Measurements from ENCODE around the gene IPO5.
"Not testable (repeated sequence)": the region's sequence is repeated elsewhere in the genome, so short reads cannot be mapped to it uniquely, and the experiment has no call there.

IPO5 gene

GRCh38 chr13:97951376-97951775, 2.1 kb upstream of the IPO5 start:
- no peak for DNase-seq

GRCh38 chr13:97952831-97953230, 644 bp upstream of the IPO5 start:
- DNase-seq, result not testable (repeated sequence)

GRCh38 chr13:97961340-97961739, 7.9 kb downstream of the IPO5 start:
- DNase-seq, result no peak

GRCh38 chr13:97962887-97963286, 9.4 kb downstream of the IPO5 start:
- no peak for DNase-seq

- no peak for DNase-seq
Observed at GRCh38 chr13:97967226-97967625, 13.8 kb downstream of the IPO5 start.

DNA sequence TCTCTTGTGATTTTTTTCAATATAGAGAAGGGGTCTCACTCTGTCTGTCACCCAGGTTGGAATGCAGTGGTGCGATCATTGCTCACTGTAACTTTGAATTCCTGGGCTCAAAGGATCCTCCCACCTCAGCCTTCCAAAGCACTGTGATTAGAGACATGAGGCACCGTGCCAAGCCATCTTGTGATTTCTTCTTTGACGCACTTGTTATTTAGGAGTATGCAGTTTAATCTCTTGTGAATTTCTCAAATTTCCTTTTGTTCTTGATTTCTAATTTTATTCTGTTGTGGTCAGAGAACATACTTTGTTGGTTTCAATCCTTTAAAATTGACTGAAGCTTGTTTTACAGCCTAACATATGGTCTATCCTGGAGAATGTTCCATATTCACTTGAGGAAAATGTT, 14.5 kb downstream of the IPO5 start:
- peak; percentile 47 for DNase-seq

- DNase-seq, result no peak
Observed at GRCh38 chr13:97971519-97971918, 18.0 kb downstream of the IPO5 start.

GRCh38 chr13:97974773-97975172, 21.3 kb downstream of the IPO5 start:
- DNase-seq, result peak; percentile 19

GRCh38 chr13:97975280-97975847, 21.9 kb downstream of the IPO5 start:
- DNase-seq, result no peak

DNA sequence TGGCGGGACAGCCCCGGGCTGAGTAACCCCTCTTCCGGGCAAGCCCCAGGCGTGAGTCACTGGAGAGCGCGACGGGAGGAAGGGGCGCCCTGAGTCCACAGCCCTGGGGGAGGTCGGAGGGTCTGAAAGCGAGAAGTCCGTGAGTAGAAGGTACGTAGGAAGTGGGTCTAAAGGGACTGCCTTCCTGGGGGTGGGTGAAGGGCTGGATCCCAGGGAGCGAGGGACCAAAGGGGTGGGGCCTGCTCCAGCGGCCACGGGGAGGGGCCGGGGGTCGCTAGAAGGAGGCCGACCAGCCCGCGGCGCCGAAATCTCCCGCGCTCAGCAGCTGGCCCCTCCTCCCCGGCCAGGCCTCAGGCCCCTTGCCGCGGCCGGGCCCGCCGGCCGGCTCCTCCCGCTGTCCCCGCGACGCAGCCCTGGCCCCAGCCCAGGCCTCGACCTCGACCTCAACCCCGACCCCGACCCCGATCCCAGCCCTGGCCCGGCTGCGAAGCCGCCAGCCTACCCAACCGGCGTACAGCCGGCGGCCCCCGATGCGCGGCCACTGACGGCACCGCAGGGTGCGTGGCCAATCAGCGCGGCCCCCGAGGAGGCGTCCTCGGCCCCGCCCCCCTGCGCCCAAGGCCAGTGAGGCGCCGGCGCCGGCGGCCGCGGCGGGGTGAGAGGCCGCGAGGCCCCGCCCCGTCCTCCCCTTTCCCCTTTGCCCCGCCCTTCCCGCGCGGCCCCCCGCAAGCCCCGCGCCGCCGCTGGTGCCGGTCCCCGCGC, 22.6 kb downstream of the IPO5 start:
- peak; percentile 96 for DNase-seq

DNA sequence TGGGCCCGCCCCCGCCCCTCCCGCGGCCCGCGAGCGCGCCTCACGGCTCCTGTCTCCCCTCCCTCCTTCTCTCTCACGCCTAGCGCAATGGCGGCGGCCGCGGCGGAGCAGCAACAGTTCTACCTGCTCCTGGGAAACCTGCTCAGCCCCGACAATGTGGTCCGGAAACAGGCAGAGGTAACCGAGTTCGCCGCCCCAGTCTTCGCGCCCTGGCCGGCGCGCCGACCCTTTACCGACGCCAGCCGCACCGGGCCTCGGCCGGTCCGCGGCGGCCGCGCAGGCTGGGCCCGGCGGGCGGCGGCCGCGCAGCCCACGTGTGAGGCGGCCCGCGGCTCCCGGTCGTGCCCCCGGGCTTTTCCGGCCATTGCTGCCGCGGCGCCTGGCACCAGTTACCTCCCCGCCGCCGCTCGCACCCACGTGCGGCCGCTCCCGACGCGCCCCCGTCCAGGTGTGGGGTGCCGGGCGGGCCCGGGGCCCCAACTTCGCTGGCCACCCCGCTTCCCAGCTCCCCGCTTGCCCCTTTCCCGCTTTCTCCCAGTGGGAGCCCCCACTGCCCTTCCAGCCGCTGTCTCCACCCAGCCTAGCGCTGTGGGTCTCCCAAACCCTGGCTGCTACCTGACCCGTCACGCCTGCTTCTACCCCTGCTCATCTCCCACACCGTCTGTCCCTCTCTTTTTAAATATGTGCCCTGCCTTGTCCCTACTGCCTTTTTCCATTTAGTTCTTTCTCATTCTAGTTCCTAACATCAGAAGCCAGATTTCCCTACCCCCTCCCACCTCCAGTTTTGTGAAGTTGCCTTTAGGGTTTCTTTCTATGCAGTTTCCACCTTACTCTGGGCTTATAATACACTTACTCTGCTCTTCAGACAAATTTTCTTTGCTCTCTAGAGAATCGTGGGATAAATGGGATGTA, 23.4 kb downstream of the IPO5 start:
- peak; percentile 66 for DNase-seq

DNA sequence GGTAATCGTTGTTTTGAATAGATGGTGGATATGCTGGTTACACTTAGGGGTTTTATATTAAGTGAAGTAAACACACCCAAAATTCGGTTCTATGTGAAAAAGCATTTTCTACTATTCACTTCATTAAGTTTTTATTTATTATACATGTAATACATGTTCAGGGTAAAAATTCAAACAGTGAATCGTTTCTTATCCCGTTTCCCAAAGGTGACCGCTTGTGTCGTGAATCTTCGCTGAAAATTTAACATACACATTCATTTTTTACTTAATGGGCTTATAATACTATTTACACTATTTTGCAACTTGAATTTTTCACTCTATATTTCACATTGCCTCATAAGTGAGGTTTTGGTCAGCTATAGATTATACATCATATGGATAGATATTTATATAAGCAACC, 24.5 kb downstream of the IPO5 start:
- DNase-seq, result no peak

GRCh38 chr13:97978651-97979050, 25.2 kb downstream of the IPO5 start:
- no peak for DNase-seq

- no peak for DNase-seq
Observed at GRCh38 chr13:97979051-97979450, 25.6 kb downstream of the IPO5 start.

GRCh38 chr13:97979556-97979955, 26.1 kb downstream of the IPO5 start:
- DNase-seq, result no peak

DNA sequence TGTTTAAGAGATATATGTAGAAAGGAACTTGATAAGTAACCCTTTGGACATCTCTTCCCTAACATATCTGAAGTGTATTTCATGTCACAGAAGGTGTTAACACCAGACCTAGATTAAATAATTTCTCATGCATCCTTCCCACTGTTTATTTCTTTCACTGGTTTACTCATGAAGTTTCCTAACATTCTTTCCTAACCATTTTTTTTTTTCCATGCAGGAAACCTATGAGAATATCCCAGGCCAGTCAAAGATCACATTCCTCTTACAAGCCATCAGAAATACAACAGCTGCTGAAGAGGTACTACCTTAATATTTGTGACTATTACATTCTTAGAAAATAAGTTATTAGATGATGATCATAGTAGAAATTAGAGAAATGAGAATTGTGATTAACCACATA, 28.8 kb downstream of the IPO5 start:
- DNase-seq, result no peak

- no peak for DNase-seq
Observed at GRCh38 chr13:97986835-97987234, 33.4 kb downstream of the IPO5 start.

DNA sequence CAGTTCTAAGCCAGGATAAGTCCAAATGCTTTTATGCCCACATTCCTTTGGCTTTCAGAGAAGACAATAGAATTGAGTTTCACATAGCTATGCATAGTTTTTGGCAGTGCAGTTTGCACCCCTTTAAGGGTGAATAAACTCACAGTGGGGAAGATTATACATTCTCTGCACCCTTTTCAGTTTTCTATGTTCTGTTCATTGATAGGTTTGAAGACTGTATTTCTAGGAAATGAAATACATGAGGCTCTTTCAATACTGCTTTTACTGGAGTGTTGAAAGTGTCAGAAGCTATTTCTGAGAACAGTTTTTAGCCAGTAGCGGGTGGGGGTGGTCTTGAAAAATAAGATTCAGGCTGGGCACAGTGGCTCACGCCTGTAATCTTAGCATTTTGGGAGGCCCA, 46.2 kb downstream of the IPO5 start:
- DNase-seq, result no peak

GRCh38 chr13:98004107-98004506, 50.6 kb downstream of the IPO5 start:
- no peak for DNase-seq

- DNase-seq, result not testable (repeated sequence)
Observed at GRCh38 chr13:98004997-98005396, 51.5 kb downstream of the IPO5 start.

DNA sequence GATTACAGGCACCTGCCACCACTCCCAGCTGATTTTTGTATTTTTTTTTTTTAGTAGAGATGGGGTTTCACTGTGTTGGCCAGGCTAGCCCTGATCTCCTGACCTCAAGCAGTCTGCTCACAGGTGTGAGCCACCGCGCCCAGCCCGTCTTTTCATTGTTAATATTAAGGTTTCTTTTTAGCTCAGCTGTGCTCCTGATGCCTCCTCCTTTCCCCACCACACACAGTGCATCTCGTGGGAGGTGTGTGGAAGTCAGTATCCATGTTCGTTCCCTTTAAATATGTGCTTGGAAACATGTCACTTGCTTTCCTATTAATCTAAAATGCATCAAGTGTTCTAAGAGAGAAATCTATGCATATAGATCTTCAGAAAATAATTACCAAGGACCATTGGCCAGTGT, 53.5 kb downstream of the IPO5 start:
- no peak for DNase-seq

DNA sequence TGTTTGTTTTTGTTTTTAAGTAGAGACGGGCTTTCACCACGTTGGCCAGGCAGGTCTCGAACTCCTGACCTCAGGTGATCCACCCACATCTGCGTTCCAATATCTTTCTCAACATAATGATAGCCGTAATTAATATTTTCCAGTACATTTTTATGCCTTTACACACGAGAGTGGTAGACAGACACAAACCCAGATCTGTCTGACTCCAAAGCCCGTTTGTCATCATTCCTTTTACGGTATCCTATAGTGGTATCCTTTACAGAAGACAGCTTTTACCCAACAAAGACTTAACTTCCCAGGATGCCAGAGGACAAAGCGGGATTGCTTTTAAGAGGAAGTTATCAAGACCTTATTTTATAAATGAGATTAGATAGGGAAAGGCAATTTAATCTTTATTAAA, 59.8 kb downstream of the IPO5 start:
- DNase-seq, result no peak

DNA sequence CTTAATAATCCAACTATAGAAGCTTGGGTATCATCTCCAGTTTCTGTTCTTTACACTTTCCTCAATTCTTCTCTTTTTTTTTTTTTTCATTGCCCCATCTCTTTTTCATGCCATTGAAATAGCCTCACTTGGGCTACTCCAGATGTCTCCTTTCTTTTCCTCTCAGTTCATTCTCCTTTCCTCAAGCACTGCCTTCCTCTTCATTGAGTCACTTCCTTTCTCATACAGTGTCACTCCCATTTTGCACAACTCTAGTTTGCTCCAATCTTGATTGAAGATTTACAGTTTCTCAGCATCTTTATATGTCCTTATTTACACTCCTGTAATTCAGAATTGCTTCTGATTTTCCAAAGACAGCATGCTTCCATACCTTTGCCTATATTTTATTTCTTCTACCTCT, 61.3 kb downstream of the IPO5 start:
- DNase-seq, result no peak

GRCh38 chr13:98018293-98018692, 64.8 kb downstream of the IPO5 start:
- no peak for DNase-seq
